Measurements from ENCODE around the gene CCDC8. TPM values are rescaled to one million over a fixed set of nuclear protein-coding genes. Genes with fewer than 3 reads are reported as not detected.

CCDC8 gene
- polyA plus RNA-seq, 1 donor from 2014 or later, result 0.84 TPM

GRCh38 chr19:46446021-46446420, 32.7 kb upstream of the CCDC8 start:
- Histone ChIP-seq H3K4me2 (ENCODE audit: low read length) (no peak overlapping the region), H3K4me3 (ENCODE audit: low read length) (no peak overlapping the region), H3K79me2 (replicated peaks; ENCODE audit: insufficient read depth, low read length) (no peaks in the 10 kb centered on the region), H3K27ac (ENCODE audit: low read length) (no peak overlapping the region), H3K36me3 (ENCODE audit: insufficient read depth, low read length) (no peaks in the 10 kb centered on the region), H3K9ac (ENCODE audit: low read length) (no peak overlapping the region), H3K9me3 (ENCODE audit: low read length) (no peaks in the 10 kb centered on the region), H3K27me3 (ENCODE audit: insufficient read depth, low read depth, low read length) (no peaks in the 10 kb centered on the region), H4K20me1 (ENCODE audit: insufficient read depth) (no peaks in the 10 kb centered on the region), H2AFZ (ENCODE audit: low read depth, low read length) (no peak overlapping the region), H3K9me2 (ENCODE audit: insufficient read depth, low read length) (no peaks in the 10 kb centered on the region), H3F3A (ENCODE audit: insufficient read depth, low read length, poor library complexity, severe bottlenecking) (no peaks in the 10 kb centered on the region)
- no peak for TF ChIP-seq EZH2 (IDR thresholded peaks at IDR 0.05; ENCODE audit: borderline replicate concordance, insufficient read depth, low read length, poor library complexity, severe bottlenecking)
- no peak for TF ChIP-seq REST (IDR thresholded peaks at IDR 0.05; ENCODE audit: borderline replicate concordance)
- TF ChIP-seq POLR2AphosphoS5 (IDR thresholded peaks at IDR 0.05), result no peak
- TF ChIP-seq TAF1 (IDR thresholded peaks at IDR 0.05; ENCODE audit: low read depth), result no peak
- TF ChIP-seq RAD21 (conservative IDR thresholded peaks at IDR 0.05), result no peak
- no peak for TF ChIP-seq EP300 (conservative IDR thresholded peaks at IDR 0.05; ENCODE audit: poor library complexity, severe bottlenecking)
- TF ChIP-seq SMC3 (conservative IDR thresholded peaks at IDR 0.05; ENCODE audit: poor library complexity), result no peak
- TF ChIP-seq CTCF (IDR thresholded peaks at IDR 0.05; ENCODE audit: poor library complexity, severe bottlenecking), result no peak
- no peak for TF ChIP-seq MXI1 (conservative IDR thresholded peaks at IDR 0.05; ENCODE audit: poor library complexity, severe bottlenecking)

- Histone ChIP-seq H3K9me2 (ENCODE audit: insufficient read depth, low read length) (no peaks in the 10 kb centered on the region), H3K27me3 (ENCODE audit: insufficient read depth, low read depth, low read length) (no peaks in the 10 kb centered on the region), H3K9ac (ENCODE audit: low read length) (no peak overlapping the region), H4K20me1 (ENCODE audit: insufficient read depth) (no peaks in the 10 kb centered on the region), H3K27ac (ENCODE audit: low read length) (no peak overlapping the region), H3K79me2 (replicated peaks; ENCODE audit: insufficient read depth, low read length) (no peaks in the 10 kb centered on the region), H2AFZ (ENCODE audit: low read depth, low read length) (no peak overlapping the region), H3K4me3 (ENCODE audit: low read length) (no peak overlapping the region), H3K4me2 (ENCODE audit: low read length) (no peak overlapping the region), H3K9me3 (ENCODE audit: low read length) (no peaks in the 10 kb centered on the region), H3K36me3 (ENCODE audit: insufficient read depth, low read length) (no peaks in the 10 kb centered on the region), H3F3A (ENCODE audit: insufficient read depth, low read length, poor library complexity, severe bottlenecking) (no peaks in the 10 kb centered on the region)
- TF ChIP-seq EP300 (conservative IDR thresholded peaks at IDR 0.05; ENCODE audit: poor library complexity, severe bottlenecking) (no peak), REST (IDR thresholded peaks at IDR 0.05; ENCODE audit: borderline replicate concordance) (no peak), RAD21 (conservative IDR thresholded peaks at IDR 0.05) (no peak), MXI1 (conservative IDR thresholded peaks at IDR 0.05; ENCODE audit: poor library complexity, severe bottlenecking) (no peak), EZH2 (IDR thresholded peaks at IDR 0.05; ENCODE audit: borderline replicate concordance, insufficient read depth, low read length, poor library complexity, severe bottlenecking) (no peak), TAF1 (IDR thresholded peaks at IDR 0.05; ENCODE audit: low read depth) (no peak), SMC3 (conservative IDR thresholded peaks at IDR 0.05; ENCODE audit: poor library complexity) (no peak), CTCF (IDR thresholded peaks at IDR 0.05; ENCODE audit: poor library complexity, severe bottlenecking) (no peak), POLR2AphosphoS5 (IDR thresholded peaks at IDR 0.05) (no peak)
These were observed 29.6 kb upstream of the CCDC8 start for GRCh38 chr19:46442808-46443450.

Measured in neural cell (in vitro differentiated cells).